GM12878 (cell line): Measurements from ENCODE around the gene KRTAP5-6. TPM values are rescaled to one million over a fixed set of nuclear protein-coding genes. Genes with fewer than 3 reads are reported as not detected.
A peak's percentile ranks its signal among the peaks of the same experiment; 100 is the strongest.

Experiments
- ATAC-seq: fragments of 200-7000 bp; cut with Tn5 transposase; 3 replicates; pipeline ENCODE4 v1.9.1; 2020; ENCODE audit warnings: mild to moderate bottlenecking, moderate library complexity
- BruUV-seq: library from RNA; stranded (reverse); fragments of 400-500 nt; replicated peaks from 2 replicates; lab custom pipeline; 2021; lab: Mats Ljungman, UMichigan
- CTCF ChIA-PET: fragments of 300-600 bp; sonication (Branson Sonifier 250); formaldehyde crosslinking; extraction: SDS; loops from one replicate; lab custom pipeline; 2021; ENCODE audit warnings: inconsistent platforms; lab: Yijun Ruan, JAX
- POLR2A ChIA-PET: fragments of 350-600 bp; formaldehyde crosslinking; extraction: SDS; loops from one replicate; lab custom pipeline; 2021; ENCODE audit warnings: inconsistent platforms; lab: Charles Lee
- RAD21 ChIA-PET: fragments of 300-600 bp; sonication (Branson Sonifier 250); formaldehyde crosslinking; loops from one replicate; lab custom pipeline; 2023; ENCODE audit warnings: antibody characterized with exemption; ENCODE audit not compliant: unreplicated experiment; lab: Charles Lee
- SMC1A ChIA-PET: fragments of 300-600 bp; sonication (Branson Sonifier 250); formaldehyde crosslinking; loops from one replicate; lab custom pipeline; 2023; ENCODE audit not compliant: unreplicated experiment, uncharacterized antibody; lab: Charles Lee
- DNase-seq: peaks from one replicate; pipeline ENCODE4 v3.0.0-alpha.2; 2011; ENCODE audit warnings: low read depth, low spot score
- FAIRE-seq: peaks from 3 replicates; lab custom pipeline; 2011; peaks lifted over from hg19 to GRCh38; lab: Jason Lieb, UNC
- H2AFZ ChIP-seq: 2 replicates; pipeline ENCODE4 v1.6.0; 2011; ENCODE audit warnings: low read depth, low read length, control low read depth; ENCODE audit not compliant: control insufficient read depth
- H3K27ac ChIP-seq: 2 replicates; pipeline ENCODE4 v1.5.1; 2011; ENCODE audit warnings: control low read depth; ENCODE audit not compliant: control insufficient read depth, insufficient read depth
- H3K27me3 ChIP-seq, 2 experiments: replicated peaks in 1 of 2; 2 replicates each; pipeline versions ENCODE4 v1.6.0 to v1.6.1; 2011; ENCODE audit warnings: low read length in 1 of 2; ENCODE audit not compliant: control insufficient read depth in 2 of 2, insufficient read depth in 2 of 2
- H3K36me3 ChIP-seq, 2 experiments: 2 replicates each; pipeline ENCODE4 v1.5.1; 2011; ENCODE audit warnings: low read length in 1 of 2; ENCODE audit not compliant: control insufficient read depth in 2 of 2, insufficient read depth in 2 of 2
- H3K4me1 ChIP-seq: 2 replicates; pipeline ENCODE4 v1.6.1; 2011; ENCODE audit warnings: mild to moderate bottlenecking, low read length, moderate library complexity, mixed read lengths; ENCODE audit not compliant: control insufficient read depth, insufficient read depth
- H3K4me2 ChIP-seq: 2 replicates; pipeline ENCODE4 v1.6.0; 2011; ENCODE audit warnings: control low read depth; ENCODE audit not compliant: control insufficient read depth, insufficient read depth
- H3K4me3 ChIP-seq: fragments of 200-600 bp; sonication (generic); 2 replicates; pipeline ENCODE4 v1.5.1; 2016
- H3K79me2 ChIP-seq: 2 replicates; pipeline ENCODE4 v1.6.0; 2011; ENCODE audit warnings: low read length; ENCODE audit not compliant: control insufficient read depth, insufficient read depth
- H3K9ac ChIP-seq: 2 replicates; pipeline ENCODE4 v1.8.0; 2011; ENCODE audit warnings: low read length, control low read depth, mixed read lengths; ENCODE audit not compliant: control insufficient read depth, insufficient read depth
- H3K9me3 ChIP-seq: replicated peaks from 3 replicates; pipeline ENCODE4 v1.5.1; 2011; ENCODE audit warnings: mild to moderate bottlenecking, low read length; ENCODE audit not compliant: control insufficient read depth, insufficient read depth
- H4K20me1 ChIP-seq: 2 replicates; pipeline ENCODE4 v1.6.0; 2011; ENCODE audit not compliant: control insufficient read depth, insufficient read depth
- ATF3 ChIP-seq: IDR thresholded peaks from 2 replicates; pipeline ENCODE4 v1.6.1; 2011; ENCODE audit warnings: low read depth, mild to moderate bottlenecking, low read length, moderate library complexity, borderline replicate concordance; ENCODE audit errors: extremely low read depth
- BCL3 ChIP-seq: IDR thresholded peaks from 2 replicates; pipeline ENCODE4 v1.6.1; 2011; ENCODE audit warnings: borderline replicate concordance, low read depth, mild to moderate bottlenecking, moderate library complexity, low read length; ENCODE audit not compliant: insufficient read depth, poor library complexity, severe bottlenecking
- NFYB ChIP-seq: IDR thresholded peaks from 2 replicates; pipeline ENCODE4 v1.6.1; 2011; ENCODE audit warnings: low read depth, mild to moderate bottlenecking, low read length, improper control_type of control experiment, moderate library complexity; ENCODE audit not compliant: insufficient read depth
- WGBS: methylation state at CpG from one replicate; pipeline ENCODE4 v1.1.6; 2016; ENCODE audit warnings: low lambda C conversion rate; ENCODE audit not compliant: insufficient replicate concordance, insufficient coverage; ENCODE audit errors: missing lambda C conversion rate; 5-methylcytosine and 5-hydroxymethylcytosine counted together
- in situ Hi-C: fragments of 300-500 bp; cut with MboI; formaldehyde crosslinking; loops from 9 replicates; pipeline ENCODE4 v1.14.3; 2018; ENCODE audit warnings: mixed read lengths
- intact Hi-C: fragments of 100-400 bp; cut with micrococcal nuclease; formaldehyde crosslinking; loops from one replicate; pipeline ENCODE4 v1.14.2; 2022; ENCODE audit not compliant: unreplicated experiment
- polyA plus RNA-seq, 11 experiments: library from polyadenylated mRNA; depleted of rRNA in 4 of 11; unstranded in 6 of 11; stranded (reverse) in 5 of 11; fragments of >200 nt; fragmentation: Nextera tagmentation in 4 of 11; fragmentation: Illumina TruSeq in 1 of 11; extraction: Ambion mirVana in 4 of 11; extraction: Trizol in 1 of 11; gene quantifications; 1 replicate in 1 of 11; 2 replicates in 10 of 11; pipeline versions ENCODE4 v1.2.1 to v1.2.3, GENCODE V29; 2011 to 2016; ENCODE audit warnings: inconsistent platforms in 2 of 11, missing spikeins in 2 of 11, low read depth in 1 of 11
- total RNA-seq, 4 experiments: library from RNA; depleted of rRNA in 3 of 4; stranded (reverse); fragments of >200 nt in 3 of 4; fragmentation: Illumina TruSeq in 1 of 4; extraction: Trizol in 1 of 4; gene quantifications; 2 replicates each; pipeline versions ENCODE4 v1.2.1 to v1.2.3, GENCODE V29; 2013 to 2021

Gene KRTAP5-6
- total and polyA plus RNA-seq, 10 of the 15 experiments (the other 5 are each of a cell fraction or from before 2014, with no cell fraction given) = not detected

DNA sequence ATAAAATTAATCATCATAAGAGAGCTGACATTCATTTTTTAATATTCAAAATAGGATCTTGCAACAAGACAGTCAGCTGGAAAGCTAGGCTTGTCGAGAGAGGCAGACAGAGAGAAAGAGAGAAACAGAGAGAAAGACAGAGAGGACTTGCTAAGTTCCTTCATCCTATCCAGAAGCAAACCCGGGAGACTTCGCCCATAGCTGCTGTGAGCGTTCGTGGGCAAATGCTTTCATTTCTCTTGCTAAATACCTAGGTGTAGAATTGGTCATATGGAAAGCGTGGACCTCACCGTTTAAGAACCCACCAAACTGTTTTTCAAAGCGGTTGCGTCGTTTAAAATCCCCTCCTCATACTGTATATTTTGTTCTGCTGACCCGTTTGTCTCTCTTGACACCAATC, 25.3 kb upstream of the KRTAP5-6 start:
- H3K4me3 ChIP-seq = no peak overlapping the region
- H2AFZ ChIP-seq = no peak overlapping the region
- H3K9me3 ChIP-seq = no peaks in the 10 kb centered on the region
- BruUV-seq = no TSS peak
- CTCF ChIA-PET = interaction anchor here (0.6 kb wide), 1 partner anchor 523 kb away, joined by 3 read pairs; no protein-coding TSS in a partner anchor
- SMC1A ChIA-PET = no interaction called here
- H3K36me3 ChIP-seq = no peaks in the 10 kb centered on the region
- FAIRE-seq = no peak
- ATAC-seq = no peak
- POLR2A ChIA-PET = no interaction called here
- H3K9ac ChIP-seq = no peak overlapping the region
- no peaks in the 10 kb centered on the region for H3K79me2 ChIP-seq
- no peak overlapping the region for H3K4me2 ChIP-seq
- H3K27ac ChIP-seq = no peak overlapping the region
- no peaks in the 10 kb centered on the region; a peak in 1 of 4 replicates for H3K27me3 ChIP-seq
- H4K20me1 ChIP-seq = no peaks in the 10 kb centered on the region
- WGBS = 58% methylated on average over 11 of the region's 11 CpGs
- RAD21 ChIA-PET = no interaction called here
- intact Hi-C loops (no loop called here), in situ Hi-C loops (no loop called here)
- no peaks in the 10 kb centered on the region for H3K4me1 ChIP-seq
- TF ChIP-seq ATF3 (no peak), BCL3 (peak; percentile 57)
- no peak for DNase-seq

DNA sequence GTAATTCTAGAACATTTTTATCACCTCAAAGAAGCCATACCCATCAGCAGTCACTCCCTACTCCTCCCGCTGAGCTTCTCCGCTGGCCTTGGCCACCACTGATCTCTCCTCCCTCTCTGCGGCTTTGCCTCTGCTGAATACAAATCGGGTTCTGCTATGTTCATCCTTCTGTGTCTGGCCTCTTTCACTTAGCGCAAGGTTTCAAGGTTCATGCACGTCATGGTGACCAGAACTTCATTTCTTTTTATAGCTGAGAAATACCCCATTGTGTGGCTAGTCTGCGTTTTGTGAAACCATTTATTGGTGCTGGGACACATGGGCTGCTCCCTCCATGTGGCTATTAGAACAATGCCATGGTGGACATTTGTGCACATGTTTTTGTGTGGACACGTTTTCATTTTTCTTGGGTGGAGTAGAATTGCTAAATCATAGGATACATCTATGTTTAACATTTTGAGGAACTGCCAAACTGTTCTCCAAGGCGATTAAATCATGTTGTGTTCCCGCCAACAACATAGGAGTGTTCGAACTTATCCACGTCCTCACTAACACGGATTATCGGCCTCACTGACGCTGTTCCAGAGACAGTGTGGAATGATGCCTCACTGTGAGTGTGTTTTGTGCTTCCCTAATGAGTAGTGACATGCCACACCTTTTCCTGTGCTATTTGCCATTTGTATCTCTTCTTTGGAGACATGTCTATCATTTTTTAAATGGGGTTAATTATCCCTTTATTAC, 24.2 kb upstream of the KRTAP5-6 start:
- H3K27ac ChIP-seq = no peak overlapping the region
- no peak for TF ChIP-seq NFYB
- in situ Hi-C loops (no loop called here), intact Hi-C loops (no loop called here)
- no peaks in the 10 kb centered on the region for H3K79me2 ChIP-seq
- RAD21 ChIA-PET = no interaction called here
- no peaks in the 10 kb centered on the region for H3K36me3 ChIP-seq
- ATAC-seq (no peak), DNase-seq (no peak), FAIRE-seq (no peak)
- POLR2A ChIA-PET = no interaction called here
- H3K27me3 ChIP-seq = no peaks in the 10 kb centered on the region; a peak in 1 of 4 replicates
- no peaks in the 10 kb centered on the region for H3K4me1 ChIP-seq
- SMC1A ChIA-PET = no interaction called here
- CTCF ChIA-PET = no interaction called here
- no peak overlapping the region for H3K4me3 ChIP-seq
- no peak overlapping the region for H3K4me2 ChIP-seq
- 58% methylated on average over 15 of the region's 15 CpGs for WGBS
- BruUV-seq = no TSS peak
- H3K9ac ChIP-seq = no peak overlapping the region
- no peaks in the 10 kb centered on the region for H4K20me1 ChIP-seq
- H2AFZ ChIP-seq = no peak overlapping the region
- no peaks in the 10 kb centered on the region for H3K9me3 ChIP-seq
